ENCODE measurements around the gene MATCAP1.

Gene MATCAP1

DNA sequence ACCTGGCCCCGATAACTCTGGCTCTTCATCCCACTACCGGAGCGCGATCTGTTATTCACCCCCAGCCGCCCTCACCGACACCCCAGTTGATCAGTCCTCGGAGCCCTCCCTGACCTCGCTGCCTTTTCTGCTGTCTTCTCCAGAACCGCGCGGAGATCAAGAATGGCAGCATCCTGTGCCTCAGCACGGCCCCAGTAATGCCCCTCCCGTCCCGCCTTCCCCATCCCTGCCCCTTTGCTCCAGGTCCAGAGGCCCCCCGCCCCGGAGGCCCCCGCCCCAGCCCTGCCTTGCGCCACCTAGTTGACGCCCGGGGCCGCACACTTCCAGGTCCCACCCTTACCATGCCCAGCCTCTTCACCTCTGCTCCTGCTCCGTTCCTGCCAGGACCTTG is 16.0 kb upstream of the MATCAP1 start:
- TF ChIP-seq POLR2A (IDR thresholded peaks at IDR 0.05; ENCODE audit: low read depth, low read length) = no peak
- no peak for TF ChIP-seq POU2F2 (IDR thresholded peaks at IDR 0.05; ENCODE audit: low read depth, low read length)
- TF ChIP-seq POLR2AphosphoS5 (IDR thresholded peaks at IDR 0.05; ENCODE audit: low read depth, low read length) = no peak
- no peak for TF ChIP-seq TAF1 (IDR thresholded peaks at IDR 0.05; ENCODE audit: low read depth, low read length)
- TF ChIP-seq SPI1 (IDR thresholded peaks at IDR 0.05; ENCODE audit: low read depth, low read length) = no peak
- TF ChIP-seq PAX5 (IDR thresholded peaks at IDR 0.05; ENCODE audit: insufficient read depth, low read length, severe bottlenecking) = no peak
- DNase-seq (ENCODE audit: insufficient read length, low spot score) (no peak), FAIRE-seq (no peak)

DNA sequence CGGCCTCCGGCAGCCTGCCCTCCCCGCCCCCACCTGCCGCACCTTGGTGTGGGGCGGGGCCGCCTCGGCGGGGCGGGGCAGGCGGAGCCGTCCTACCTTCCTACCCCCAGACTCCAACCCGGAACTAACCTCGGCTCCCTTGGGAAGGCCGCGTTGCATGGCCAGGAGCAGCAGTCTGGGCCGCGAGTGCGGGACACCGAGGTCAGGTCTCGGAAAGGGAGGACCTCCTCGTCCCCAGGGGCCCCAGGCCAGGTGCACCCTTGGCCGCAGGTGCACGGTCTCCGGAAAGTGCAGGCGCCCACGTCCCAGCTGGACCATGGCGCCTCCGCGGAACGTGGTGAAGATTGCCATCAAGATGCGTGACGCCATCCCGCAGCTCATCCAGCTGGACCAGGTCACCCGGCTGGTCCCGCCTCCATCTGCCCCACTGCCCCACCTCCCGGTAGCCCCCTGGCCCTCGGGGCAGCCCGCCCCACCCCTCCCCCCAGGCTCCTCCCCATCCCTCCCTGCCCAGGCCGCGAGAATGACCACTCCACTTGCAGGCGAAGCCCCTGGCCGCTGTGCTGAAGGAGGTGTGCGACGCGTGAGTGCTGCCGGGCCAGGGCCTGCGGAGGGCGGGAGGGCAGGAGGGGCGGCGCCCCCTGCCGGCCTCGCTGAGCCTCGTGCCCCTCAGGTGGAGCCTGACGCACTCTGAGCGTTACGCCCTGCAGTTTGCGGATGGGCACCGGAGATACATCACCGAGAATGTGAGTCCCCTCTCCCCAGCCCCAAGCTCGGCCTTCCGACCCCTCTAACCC is 15.4 kb upstream of the MATCAP1 start, which contains the start of gene ELMO3:
TSS of gene ELMO3 (plus strand) at position 121 of the 797 bp plus-strand sequence. CDS start at position 317, 196 bp downstream.
- TF ChIP-seq POLR2AphosphoS5 (IDR thresholded peaks at IDR 0.05; ENCODE audit: low read depth, low read length) (no peak), POU2F2 (IDR thresholded peaks at IDR 0.05; ENCODE audit: low read depth, low read length) (no peak), SPI1 (IDR thresholded peaks at IDR 0.05; ENCODE audit: low read depth, low read length) (no peak), POLR2A (IDR thresholded peaks at IDR 0.05; ENCODE audit: low read depth, low read length) (no peak), TAF1 (IDR thresholded peaks at IDR 0.05; ENCODE audit: low read depth, low read length) (no peak), PAX5 (IDR thresholded peaks at IDR 0.05; ENCODE audit: insufficient read depth, low read length, severe bottlenecking) (no peak)
- DNase-seq (ENCODE audit: insufficient read length, low spot score) = no peak
- FAIRE-seq = peak; percentile 90

DNA sequence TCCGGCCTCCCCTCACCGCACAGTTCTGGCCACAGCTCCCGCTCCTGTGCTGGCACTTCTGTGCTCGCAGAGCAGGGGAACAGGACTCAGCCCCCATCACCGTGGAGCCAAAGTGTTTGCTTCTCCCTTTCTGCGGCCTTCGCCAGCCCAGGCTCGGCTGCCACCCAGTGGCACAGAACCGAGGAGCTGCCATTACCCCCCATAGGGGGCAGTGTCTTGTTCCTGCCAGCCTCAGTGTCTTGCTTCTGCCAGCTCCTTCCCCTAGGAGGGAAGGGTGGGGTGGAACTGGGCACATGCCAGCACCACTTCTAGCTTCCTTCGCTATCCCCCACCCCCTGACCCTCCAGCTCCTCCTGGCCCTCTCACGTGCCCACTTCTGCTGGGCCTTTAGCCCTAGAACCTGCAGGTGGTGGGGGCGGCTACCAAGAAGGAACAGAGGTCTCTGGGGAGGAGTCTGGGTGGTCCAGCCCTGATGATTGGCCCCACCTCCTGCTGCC is 14.5 kb upstream of the MATCAP1 start:
- FAIRE-seq = no peak
- DNase-seq (ENCODE audit: insufficient read length, low spot score) = no peak
- TF ChIP-seq POU2F2 (IDR thresholded peaks at IDR 0.05; ENCODE audit: low read depth, low read length) (no peak), PAX5 (IDR thresholded peaks at IDR 0.05; ENCODE audit: insufficient read depth, low read length, severe bottlenecking) (no peak), TAF1 (IDR thresholded peaks at IDR 0.05; ENCODE audit: low read depth, low read length) (no peak), POLR2AphosphoS5 (IDR thresholded peaks at IDR 0.05; ENCODE audit: low read depth, low read length) (no peak), POLR2A (IDR thresholded peaks at IDR 0.05; ENCODE audit: low read depth, low read length) (no peak), SPI1 (IDR thresholded peaks at IDR 0.05; ENCODE audit: low read depth, low read length) (no peak)

DNA sequence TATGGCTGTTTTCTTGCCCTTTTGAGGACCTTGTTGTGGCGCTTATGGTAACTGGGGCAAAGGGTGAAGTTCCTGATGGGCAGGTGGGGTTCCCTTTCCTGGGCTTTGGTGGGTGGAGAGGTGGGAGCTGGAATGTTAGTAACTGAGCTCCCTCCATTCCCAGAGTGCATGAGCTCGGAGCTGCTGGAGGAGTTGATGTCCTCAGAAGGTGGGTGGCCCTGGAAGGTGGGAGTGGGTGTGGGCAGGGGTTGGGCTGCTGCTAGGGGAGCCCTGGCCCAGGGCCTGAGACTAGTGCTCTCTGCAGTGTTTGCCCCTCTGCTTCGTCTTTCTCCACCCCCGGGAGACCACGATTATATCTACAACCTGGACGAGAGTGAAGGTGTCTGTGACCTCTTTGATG is 13.9 kb upstream of the MATCAP1 start:
- TF ChIP-seq POLR2AphosphoS5 (IDR thresholded peaks at IDR 0.05; ENCODE audit: low read depth, low read length) (0 out of 2 replicates have a peak, but pooled peaks have one; percentile 49), SPI1 (IDR thresholded peaks at IDR 0.05; ENCODE audit: low read depth, low read length) (no peak)
- no peak for DNase-seq (ENCODE audit: insufficient read length, low spot score)
- no peak for FAIRE-seq

DNA sequence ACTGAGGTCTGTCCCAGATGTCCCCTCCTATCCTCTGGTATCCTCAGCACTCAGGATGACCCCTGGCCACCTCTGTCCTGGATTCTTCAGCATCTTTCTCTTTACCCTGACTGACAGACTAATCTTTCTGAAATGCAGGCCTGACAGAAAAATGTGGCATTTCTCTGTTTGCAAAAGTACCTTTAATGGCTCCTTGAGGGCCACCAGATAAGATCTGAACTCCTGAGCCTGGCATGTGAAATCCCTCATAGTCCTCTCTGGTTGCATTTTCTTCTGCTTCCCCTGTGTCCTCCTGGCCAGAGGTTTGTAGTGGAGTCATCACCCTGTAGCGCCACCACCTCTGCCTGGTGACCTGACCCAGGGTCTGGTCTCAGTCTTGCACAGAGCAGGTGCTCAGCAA is 13.1 kb upstream of the MATCAP1 start:
- no peak for FAIRE-seq
- no peak for DNase-seq (ENCODE audit: insufficient read length, low spot score)
- TF ChIP-seq POLR2A (IDR thresholded peaks at IDR 0.05; ENCODE audit: low read depth, low read length) (no peak), POLR2AphosphoS5 (IDR thresholded peaks at IDR 0.05; ENCODE audit: low read depth, low read length) (no peak), TAF1 (IDR thresholded peaks at IDR 0.05; ENCODE audit: low read depth, low read length) (no peak), PAX5 (IDR thresholded peaks at IDR 0.05; ENCODE audit: insufficient read depth, low read length, severe bottlenecking) (no peak), SPI1 (IDR thresholded peaks at IDR 0.05; ENCODE audit: low read depth, low read length) (no peak), POU2F2 (IDR thresholded peaks at IDR 0.05; ENCODE audit: low read depth, low read length) (no peak)

DNA sequence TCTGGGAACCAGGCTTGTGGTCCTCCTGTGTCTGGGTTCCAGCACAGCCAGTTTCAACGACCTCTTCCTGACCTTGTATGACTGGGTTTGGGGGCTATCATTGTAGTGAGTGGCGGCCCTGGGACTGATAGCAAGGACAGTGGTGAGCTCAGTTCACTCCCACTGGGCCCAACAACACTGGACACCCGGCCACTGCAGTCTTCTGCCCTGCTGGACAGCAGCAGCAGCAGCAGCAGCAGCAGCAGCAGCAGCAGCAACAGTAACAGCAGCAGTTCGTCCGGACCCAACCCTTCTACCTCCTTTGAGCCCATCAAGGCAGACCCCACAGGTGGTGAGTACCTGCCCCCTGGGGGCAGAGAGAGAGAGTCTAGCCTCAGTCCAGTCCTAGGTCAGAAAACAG is 11.9 kb upstream of the MATCAP1 start:
- DNase-seq (ENCODE audit: insufficient read length, low spot score) (no peak), FAIRE-seq (no peak)
- TF ChIP-seq POU2F2 (IDR thresholded peaks at IDR 0.05; ENCODE audit: low read depth, low read length) (no peak), TAF1 (IDR thresholded peaks at IDR 0.05; ENCODE audit: low read depth, low read length) (no peak), POLR2A (IDR thresholded peaks at IDR 0.05; ENCODE audit: low read depth, low read length) (no peak), PAX5 (IDR thresholded peaks at IDR 0.05; ENCODE audit: insufficient read depth, low read length, severe bottlenecking) (no peak), POLR2AphosphoS5 (IDR thresholded peaks at IDR 0.05; ENCODE audit: low read depth, low read length) (no peak), SPI1 (IDR thresholded peaks at IDR 0.05; ENCODE audit: low read depth, low read length) (no peak)

DNA sequence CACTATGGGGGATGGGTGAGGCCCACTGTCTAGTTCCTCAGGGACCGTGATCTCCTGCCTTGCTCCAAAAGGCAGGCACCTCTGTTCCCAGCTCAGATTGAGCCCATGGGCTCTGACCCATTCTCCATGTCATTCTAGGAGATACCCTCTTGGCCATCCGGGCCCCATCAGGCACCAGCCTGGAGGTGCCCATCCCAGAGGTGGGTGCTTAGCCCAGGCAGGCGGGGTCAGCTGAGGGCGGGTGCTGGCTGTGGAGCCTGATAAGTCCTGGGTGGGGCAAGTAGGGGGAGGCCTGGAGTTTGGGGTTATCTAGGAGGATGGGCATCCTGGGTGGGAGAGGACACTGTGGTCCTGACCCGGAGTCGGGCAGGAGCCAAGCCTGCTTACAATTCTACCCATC is 10.5 kb upstream of the MATCAP1 start:
- DNase-seq (ENCODE audit: insufficient read length, low spot score) (no peak), FAIRE-seq (no peak)
- no peak for TF ChIP-seq POLR2A (IDR thresholded peaks at IDR 0.05; ENCODE audit: low read depth, low read length)
- no peak for TF ChIP-seq PAX5 (IDR thresholded peaks at IDR 0.05; ENCODE audit: insufficient read depth, low read length, severe bottlenecking)
- no peak for TF ChIP-seq SPI1 (IDR thresholded peaks at IDR 0.05; ENCODE audit: low read depth, low read length)
- TF ChIP-seq TAF1 (IDR thresholded peaks at IDR 0.05; ENCODE audit: low read depth, low read length) = no peak
- no peak for TF ChIP-seq POU2F2 (IDR thresholded peaks at IDR 0.05; ENCODE audit: low read depth, low read length)
- TF ChIP-seq POLR2AphosphoS5 (IDR thresholded peaks at IDR 0.05; ENCODE audit: low read depth, low read length) = no peak

DNA sequence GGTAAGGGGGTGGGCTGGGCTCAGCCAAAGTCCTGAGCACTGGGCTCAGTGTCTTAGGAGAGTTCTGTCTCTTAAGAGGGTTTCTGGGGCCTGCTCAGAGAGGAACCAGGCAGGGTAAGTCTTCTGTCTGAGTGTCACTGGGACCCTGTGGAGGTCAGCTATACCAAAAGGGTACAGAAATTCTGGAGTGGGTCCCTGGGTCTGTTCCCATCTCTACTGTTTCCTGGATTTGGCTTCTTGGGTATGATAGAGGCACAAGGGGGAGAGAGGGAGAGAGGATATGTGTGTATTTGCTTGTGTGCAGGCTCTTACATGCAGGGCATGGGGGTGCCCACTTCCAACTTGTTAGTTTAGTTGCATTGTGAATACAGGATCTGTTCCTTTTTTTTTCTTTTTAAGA is 9.8 kb upstream of the MATCAP1 start:
- FAIRE-seq (no peak), DNase-seq (ENCODE audit: insufficient read length, low spot score) (no peak)
- TF ChIP-seq POU2F2 (IDR thresholded peaks at IDR 0.05; ENCODE audit: low read depth, low read length) (no peak), PAX5 (IDR thresholded peaks at IDR 0.05; ENCODE audit: insufficient read depth, low read length, severe bottlenecking) (no peak), SPI1 (IDR thresholded peaks at IDR 0.05; ENCODE audit: low read depth, low read length) (no peak), POLR2A (IDR thresholded peaks at IDR 0.05; ENCODE audit: low read depth, low read length) (no peak), POLR2AphosphoS5 (IDR thresholded peaks at IDR 0.05; ENCODE audit: low read depth, low read length) (no peak), TAF1 (IDR thresholded peaks at IDR 0.05; ENCODE audit: low read depth, low read length) (no peak)

DNA sequence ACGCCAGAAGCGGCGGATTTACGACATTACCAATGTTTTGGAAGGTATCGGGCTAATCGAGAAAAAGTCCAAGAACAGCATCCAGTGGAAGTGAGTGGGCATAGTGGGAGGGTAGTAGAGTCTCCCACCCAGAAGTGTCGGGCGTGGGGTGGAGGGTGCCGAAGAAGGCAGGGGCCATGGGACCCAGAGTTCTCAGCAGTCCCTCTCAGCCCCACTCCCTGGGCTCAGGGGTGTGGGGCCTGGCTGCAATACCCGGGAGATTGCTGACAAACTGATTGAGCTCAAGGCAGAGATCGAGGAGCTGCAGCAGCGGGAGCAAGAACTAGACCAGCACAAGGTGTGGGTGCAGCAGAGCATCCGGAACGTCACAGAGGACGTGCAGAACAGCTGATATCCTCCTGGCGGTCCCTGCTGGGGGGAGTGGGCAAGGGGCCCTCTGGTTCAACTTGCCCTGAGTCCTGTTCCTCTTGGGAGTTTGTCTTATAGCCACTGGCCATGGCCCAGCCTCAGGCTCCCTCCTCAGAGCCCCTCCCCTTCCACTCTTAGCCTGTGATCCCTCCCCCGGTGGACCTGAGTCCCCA is 9.1 kb upstream of the MATCAP1 start:
- no peak for FAIRE-seq
- TF ChIP-seq PAX5 (IDR thresholded peaks at IDR 0.05; ENCODE audit: insufficient read depth, low read length, severe bottlenecking) (no peak), POLR2AphosphoS5 (IDR thresholded peaks at IDR 0.05; ENCODE audit: low read depth, low read length) (no peak), POU2F2 (IDR thresholded peaks at IDR 0.05; ENCODE audit: low read depth, low read length) (no peak), POLR2A (IDR thresholded peaks at IDR 0.05; ENCODE audit: low read depth, low read length) (no peak), TAF1 (IDR thresholded peaks at IDR 0.05; ENCODE audit: low read depth, low read length) (no peak), SPI1 (IDR thresholded peaks at IDR 0.05; ENCODE audit: low read depth, low read length) (no peak)
- DNase-seq (ENCODE audit: insufficient read length, low spot score) = no peak
